ENCODE results near the gene LTB4R2.

- TF ChIP-seq CTCF (IDR thresholded peaks at IDR 0.05; ENCODE audit: low read depth, low read length) (no peak), EZH2phosphoT487 (IDR thresholded peaks at IDR 0.05; ENCODE audit: low read depth) (no peak)
Measured at GRCh38 chr14:24304019-24304387, 5.9 kb upstream of the LTB4R2 start.
